ENCODE results near the gene NR1H3.
"Not testable (repeated sequence)": the region's sequence is repeated elsewhere in the genome, so short reads cannot be mapped to it uniquely, and the experiment has no call there.

The NR1H3 gene

DNA sequence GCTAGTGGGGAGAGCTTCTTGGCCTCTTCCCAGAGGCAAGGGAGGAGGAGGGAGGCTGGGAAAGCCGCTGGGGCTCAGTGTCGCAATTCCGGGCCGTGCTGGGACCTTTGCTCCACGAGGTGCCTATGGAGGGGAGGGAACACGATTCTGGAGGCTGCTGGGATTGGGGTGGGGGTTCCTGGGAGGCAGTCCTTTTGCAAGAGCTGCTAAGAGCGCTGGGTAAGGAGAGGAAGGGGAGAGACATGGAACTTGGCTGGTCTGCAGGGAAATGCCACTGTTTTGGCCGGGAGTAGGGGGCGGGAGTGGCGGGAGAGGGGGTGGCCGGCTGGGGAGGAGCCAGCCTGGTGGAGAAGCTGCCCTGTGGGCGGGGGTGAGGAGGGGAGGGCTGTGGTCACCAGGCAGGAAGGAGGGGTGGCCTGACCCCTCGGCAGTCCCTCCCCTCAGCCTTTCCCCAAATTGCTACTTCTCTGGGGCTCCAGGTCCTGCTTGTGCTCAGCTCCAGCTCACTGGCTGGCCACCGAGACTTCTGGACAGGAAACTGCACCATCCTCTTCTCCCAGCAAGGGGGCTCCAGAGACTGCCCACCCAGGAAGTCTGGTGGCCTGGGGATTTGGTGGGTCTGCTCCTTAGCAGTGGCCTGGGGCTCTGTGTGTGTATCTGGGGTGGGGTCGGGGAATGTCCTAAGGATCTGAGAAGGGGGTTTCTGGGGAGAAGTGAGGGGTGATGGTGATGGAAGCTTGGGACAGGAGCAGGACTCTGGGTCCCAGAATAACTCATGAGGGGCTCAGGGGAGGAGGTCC lies at the start of gene NR1H3:
Gene NR1H3 (plus strand): TSS at position 480 of the 800 bp plus-strand sequence. CDS start 1,221 bp downstream, outside the sequence.
- no peak within 1 kb of the TSS for H3K4me3 ChIP-seq (ENCODE audit: insufficient read depth, low read length, poor library complexity, severe bottlenecking)
- H3K9me3 ChIP-seq (ENCODE audit: insufficient read depth, low read length), result no peaks in the 10 kb centered on the region
- H3K36me3 ChIP-seq (ENCODE audit: low read length), result no peaks in the 10 kb centered on the region
- no peak within 1 kb of the TSS for H3K4me2 ChIP-seq (ENCODE audit: low read depth, low read length, poor library complexity, severe bottlenecking)
- H3K79me2 ChIP-seq (ENCODE audit: insufficient read depth, low read length), result no peaks in the 10 kb centered on the region
- no peak within 1 kb of the TSS for H2AFZ ChIP-seq (ENCODE audit: low read depth, low read length, severe bottlenecking)
- H3K9ac ChIP-seq (ENCODE audit: low read length), result no peak within 1 kb of the TSS
- no peaks in the 10 kb centered on the region for H3K27me3 ChIP-seq (ENCODE audit: low read length)
- H3K27ac ChIP-seq (ENCODE audit: low read depth, low read length), result no peak within 1 kb of the TSS
- H3K9me2 ChIP-seq (replicated peaks; ENCODE audit: insufficient read depth, low read length), result no peaks in the 10 kb centered on the region
- H3F3A ChIP-seq (ENCODE audit: insufficient read depth), result no peaks in the 10 kb centered on the region
- no peaks in the 10 kb centered on the region for H4K20me1 ChIP-seq (ENCODE audit: low read depth, low read length)
- TF ChIP-seq EZH2phosphoT487 (conservative IDR thresholded peaks at IDR 0.05; ENCODE audit: low read length), result no peak
- TF ChIP-seq, protein P1, sequence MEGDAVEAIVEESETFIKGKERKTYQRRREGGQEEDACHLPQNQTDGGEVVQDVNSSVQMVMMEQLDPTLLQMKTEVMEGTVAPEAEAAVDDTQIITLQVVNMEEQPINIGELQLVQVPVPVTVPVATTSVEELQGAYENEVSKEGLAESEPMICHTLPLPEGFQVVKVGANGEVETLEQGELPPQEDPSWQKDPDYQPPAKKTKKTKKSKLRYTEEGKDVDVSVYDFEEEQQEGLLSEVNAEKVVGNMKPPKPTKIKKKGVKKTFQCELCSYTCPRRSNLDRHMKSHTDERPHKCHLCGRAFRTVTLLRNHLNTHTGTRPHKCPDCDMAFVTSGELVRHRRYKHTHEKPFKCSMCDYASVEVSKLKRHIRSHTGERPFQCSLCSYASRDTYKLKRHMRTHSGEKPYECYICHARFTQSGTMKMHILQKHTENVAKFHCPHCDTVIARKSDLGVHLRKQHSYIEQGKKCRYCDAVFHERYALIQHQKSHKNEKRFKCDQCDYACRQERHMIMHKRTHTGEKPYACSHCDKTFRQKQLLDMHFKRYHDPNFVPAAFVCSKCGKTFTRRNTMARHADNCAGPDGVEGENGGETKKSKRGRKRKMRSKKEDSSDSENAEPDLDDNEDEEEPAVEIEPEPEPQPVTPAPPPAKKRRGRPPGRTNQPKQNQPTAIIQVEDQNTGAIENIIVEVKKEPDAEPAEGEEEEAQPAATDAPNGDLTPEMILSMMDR (IDR thresholded peaks at IDR 0.05; ENCODE audit: insufficient read depth, low read length, poor library complexity, severe bottlenecking), result no peak

DNA sequence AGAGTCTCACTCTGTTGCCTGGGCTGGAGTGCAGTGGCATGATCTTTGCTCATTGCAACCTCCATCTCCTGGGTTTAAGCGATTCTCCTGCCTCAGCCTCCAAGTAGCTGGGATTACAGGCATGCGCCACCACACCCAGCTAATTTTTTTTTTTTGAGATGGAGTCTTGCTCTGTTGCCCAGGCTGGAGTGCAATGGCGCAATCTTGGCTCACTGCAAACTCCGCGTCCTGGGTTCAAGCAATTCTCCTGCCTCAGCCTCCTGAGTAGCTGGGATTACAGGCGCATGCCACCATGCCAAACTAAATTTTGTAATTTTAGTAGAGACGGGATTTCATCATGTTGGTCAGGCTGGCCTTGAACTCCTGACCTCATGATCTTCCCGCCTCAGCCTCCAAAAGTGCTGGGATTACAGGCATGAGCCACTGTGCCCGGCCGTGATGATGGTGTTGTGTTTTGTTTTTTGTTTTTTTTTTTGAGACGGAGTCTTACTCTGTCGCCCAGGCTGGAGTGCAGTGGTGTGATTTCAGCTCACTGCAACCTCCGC lies 49.7 kb upstream of the NR1H3 start:
- not testable (repeated sequence) for H3K4me2 ChIP-seq (ENCODE audit: low read depth, low read length, poor library complexity, severe bottlenecking); H3K9ac ChIP-seq (ENCODE audit: low read length); H4K20me1 ChIP-seq (ENCODE audit: low read depth, low read length); H3K4me3 ChIP-seq (ENCODE audit: insufficient read depth, low read length, poor library complexity, severe bottlenecking); H3K27ac ChIP-seq (ENCODE audit: low read depth, low read length); H3K27me3 ChIP-seq (ENCODE audit: low read length); H3K36me3 ChIP-seq (ENCODE audit: low read length); H3F3A ChIP-seq (ENCODE audit: insufficient read depth); H3K9me3 ChIP-seq (ENCODE audit: insufficient read depth, low read length); H3K9me2 ChIP-seq (replicated peaks; ENCODE audit: insufficient read depth, low read length); H2AFZ ChIP-seq (ENCODE audit: low read depth, low read length, severe bottlenecking); H3K79me2 ChIP-seq (ENCODE audit: insufficient read depth, low read length)

DNA sequence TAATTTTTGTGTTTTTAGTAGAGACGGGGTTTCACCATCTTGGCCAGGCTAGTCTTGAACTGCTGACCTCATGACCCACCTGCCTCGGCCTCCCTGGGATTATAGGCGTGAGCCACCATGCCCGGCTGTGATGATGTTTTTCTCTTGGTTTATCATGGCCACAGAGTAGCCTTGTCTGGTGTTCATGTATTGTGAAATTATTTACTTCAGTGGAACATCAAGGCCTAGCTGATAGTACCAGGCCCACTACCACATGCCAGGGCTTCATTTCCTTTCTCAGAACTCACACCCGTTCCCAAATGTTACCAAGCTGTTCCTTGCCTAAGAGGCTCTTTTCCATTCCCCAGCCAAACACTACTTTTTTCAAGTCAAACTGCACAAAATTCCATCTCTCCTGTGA lies 49.2 kb upstream of the NR1H3 start:
- Histone ChIP-seq H3K27ac (ENCODE audit: low read depth, low read length) (no peak overlapping the region), H3K9me2 (replicated peaks; ENCODE audit: insufficient read depth, low read length) (no peaks in the 10 kb centered on the region), H3K79me2 (ENCODE audit: insufficient read depth, low read length) (no peaks in the 10 kb centered on the region), H2AFZ (ENCODE audit: low read depth, low read length, severe bottlenecking) (no peak overlapping the region), H3K27me3 (ENCODE audit: low read length) (no peaks in the 10 kb centered on the region), H3K36me3 (ENCODE audit: low read length) (no peaks in the 10 kb centered on the region), H4K20me1 (ENCODE audit: low read depth, low read length) (no peaks in the 10 kb centered on the region), H3K4me2 (ENCODE audit: low read depth, low read length, poor library complexity, severe bottlenecking) (no peak overlapping the region), H3K9ac (ENCODE audit: low read length) (no peak overlapping the region), H3F3A (ENCODE audit: insufficient read depth) (no peaks in the 10 kb centered on the region), H3K9me3 (ENCODE audit: insufficient read depth, low read length) (no peaks in the 10 kb centered on the region), H3K4me3 (ENCODE audit: insufficient read depth, low read length, poor library complexity, severe bottlenecking) (no peak overlapping the region)
- TF ChIP-seq, protein P1 (IDR thresholded peaks at IDR 0.05; ENCODE audit: insufficient read depth, low read length, poor library complexity, severe bottlenecking), result no peak
- TF ChIP-seq EZH2phosphoT487 (conservative IDR thresholded peaks at IDR 0.05; ENCODE audit: low read length), result no peak

DNA sequence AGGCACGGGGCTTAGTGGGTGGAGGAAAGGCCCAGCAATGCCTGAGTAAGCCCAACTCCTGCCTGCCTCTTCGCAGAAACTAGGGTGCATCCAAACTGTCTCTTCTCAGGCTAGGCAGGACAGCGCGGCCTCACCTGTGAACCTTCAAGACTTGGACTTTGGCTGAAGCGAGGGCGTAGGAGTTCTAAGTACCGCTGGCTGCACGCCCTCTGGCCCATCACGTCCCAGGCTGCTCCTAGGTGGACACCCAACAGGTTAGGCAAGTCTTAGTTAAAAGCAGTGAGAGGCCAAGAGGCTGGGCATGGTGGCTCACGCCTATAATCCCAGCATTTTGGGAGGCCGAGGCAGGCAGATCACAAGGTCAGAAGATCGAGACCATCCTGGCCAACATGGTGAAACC lies 44.9 kb upstream of the NR1H3 start:
- TF ChIP-seq, protein P1 (IDR thresholded peaks at IDR 0.05; ENCODE audit: insufficient read depth, low read length, poor library complexity, severe bottlenecking), result no peak
- TF ChIP-seq EZH2phosphoT487 (conservative IDR thresholded peaks at IDR 0.05; ENCODE audit: low read length), result no peak
- Histone ChIP-seq H3K9ac (ENCODE audit: low read length) (no peak overlapping the region), H3K36me3 (ENCODE audit: low read length) (no peaks in the 10 kb centered on the region), H2AFZ (ENCODE audit: low read depth, low read length, severe bottlenecking) (no peak overlapping the region), H3K4me2 (ENCODE audit: low read depth, low read length, poor library complexity, severe bottlenecking) (no peak overlapping the region), H3K27me3 (ENCODE audit: low read length) (no peaks in the 10 kb centered on the region), H3K9me3 (ENCODE audit: insufficient read depth, low read length) (no peaks in the 10 kb centered on the region), H3K9me2 (replicated peaks; ENCODE audit: insufficient read depth, low read length) (no peaks in the 10 kb centered on the region), H3K27ac (ENCODE audit: low read depth, low read length) (no peak overlapping the region), H3K4me3 (ENCODE audit: insufficient read depth, low read length, poor library complexity, severe bottlenecking) (no peak overlapping the region), H3K79me2 (ENCODE audit: insufficient read depth, low read length) (peaks cover 17% of the 10 kb centered on the region; the same call in 1 of the 2 replicates), H3F3A (ENCODE audit: insufficient read depth) (peaks cover 17% of the 10 kb centered on the region), H4K20me1 (ENCODE audit: low read depth, low read length) (no peaks in the 10 kb centered on the region)

Measured in SU-DHL-6 (cell line).